Testis (tissue), 3 donors: ENCODE measurements around the gene MEIS2. TPM values are rescaled to one million over a fixed set of nuclear protein-coding genes. Genes with fewer than 3 reads are reported as not detected.

Source experiments
- DNase-seq: peaks from one replicate; pipeline ENCODE4 v3.0.0-alpha.2; 2019
- H3K27ac ChIP-seq, 2 donors: fragments of 200-600 bp; sonication (generic); one replicate each; pipeline ENCODE4 v1.5.1; 2019
- H3K27me3 ChIP-seq: fragments of 200-600 bp; sonication (generic); one replicate; pipeline ENCODE4 v1.5.1; 2019
- H3K36me3 ChIP-seq: fragments of 200-600 bp; sonication (generic); one replicate; pipeline ENCODE4 v1.5.1; 2017; ENCODE audit warnings: low read depth; ENCODE audit errors: missing control alignments
- H3K4me1 ChIP-seq: fragments of 200-600 bp; sonication (generic); one replicate; pipeline ENCODE4 v1.5.1; 2019
- H3K4me3 ChIP-seq, 2 donors: fragments of 200-600 bp; sonication (generic); one replicate each; pipeline ENCODE4 v1.5.1; 2017 to 2019
- H3K9me3 ChIP-seq: fragments of 200-600 bp; sonication (generic); one replicate; pipeline ENCODE4 v1.5.1; 2017
- POLR2A ChIP-seq: fragments of 450-650 bp; IDR thresholded peaks from one replicate; pipeline ENCODE4 v1.6.1; 2017; ENCODE audit warnings: antibody characterized with exemption, mild to moderate bottlenecking, moderate library complexity
- WGBS, 2 donors: methylation state at CpG; one replicate each; pipeline ENCODE4 v1.1.5; 2018; 5-methylcytosine and 5-hydroxymethylcytosine counted together
- intact Hi-C: fragments of 100-400 bp; cut with DNase I; formaldehyde crosslinking; loops from one replicate; pipeline ENCODE4 v1.15.1; 2023; ENCODE audit warnings: low total_unique reads
- polyA plus RNA-seq: library from polyadenylated mRNA; stranded (reverse); fragments of 350-450 nt; fragmentation: Illumina TruSeq; extraction: RNeasy Lipid Tissue Mini Kit (QIAGEN cat#74804); gene quantifications from one replicate; pipeline ENCODE4 v1.2.3, GENCODE V29; 2014; ENCODE audit warnings: low read depth, low replicate concordance; ENCODE audit not compliant: insufficient read depth
- total RNA-seq, 2 donors: library from RNA; depleted of rRNA; stranded (reverse); fragments of >200 nt; gene quantifications; one replicate each; pipeline ENCODE4 v1.2.3, GENCODE V29; 2016
- TF ChIP-seq, protein P1 (sequence below), 3 experiments: fragments of 450-650 bp in 2 of 3; fragments of 200-600 bp in 1 of 3; sonication (generic) in 1 of 3; IDR thresholded peaks; one replicate each; pipeline ENCODE4 v1.5.1; 2016 to 2019; ENCODE audit warnings: antibody characterized with exemption in 3 of 3, mild to moderate bottlenecking in 2 of 3, moderate library complexity in 1 of 3

The MEIS2 gene
- total and polyA plus RNA-seq, 3 donors from 2014 or later: 7.0 to 19.4 (median 15.7) TPM

DNA sequence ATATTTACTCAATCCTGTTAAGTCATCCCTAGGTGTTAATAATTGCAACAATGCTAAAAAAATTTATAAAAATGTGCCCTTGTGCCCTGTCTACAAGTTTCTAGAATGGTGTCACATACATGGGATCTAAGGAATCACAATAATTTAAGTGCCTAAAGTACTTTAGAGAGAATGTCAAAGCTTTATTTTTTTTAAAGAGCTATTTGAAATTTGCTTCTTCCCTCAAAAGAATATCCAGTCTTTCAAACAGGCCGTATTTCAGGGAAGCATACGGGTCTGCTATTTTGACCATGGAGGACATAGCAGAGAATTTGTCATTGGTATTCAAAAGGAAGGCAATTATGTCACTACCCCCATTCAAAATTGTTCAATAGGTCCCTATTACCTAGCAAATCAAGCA lies 29.7 kb downstream of the MEIS2 start:
- H3K36me3 ChIP-seq: no peaks in the 10 kb centered on the region
- H3K9me3 ChIP-seq: no peaks in the 10 kb centered on the region
- H3K27ac ChIP-seq: no peak overlapping the region
- intact Hi-C loops: no loop called here
- H3K4me3 ChIP-seq: no peak overlapping the region
- WGBS, 2 donors: 92 to 98% methylated on average over 2 of the region's 2 CpGs
- DNase-seq: no peak
- no peak for TF ChIP-seq POLR2A
- TF ChIP-seq, protein P1, sequence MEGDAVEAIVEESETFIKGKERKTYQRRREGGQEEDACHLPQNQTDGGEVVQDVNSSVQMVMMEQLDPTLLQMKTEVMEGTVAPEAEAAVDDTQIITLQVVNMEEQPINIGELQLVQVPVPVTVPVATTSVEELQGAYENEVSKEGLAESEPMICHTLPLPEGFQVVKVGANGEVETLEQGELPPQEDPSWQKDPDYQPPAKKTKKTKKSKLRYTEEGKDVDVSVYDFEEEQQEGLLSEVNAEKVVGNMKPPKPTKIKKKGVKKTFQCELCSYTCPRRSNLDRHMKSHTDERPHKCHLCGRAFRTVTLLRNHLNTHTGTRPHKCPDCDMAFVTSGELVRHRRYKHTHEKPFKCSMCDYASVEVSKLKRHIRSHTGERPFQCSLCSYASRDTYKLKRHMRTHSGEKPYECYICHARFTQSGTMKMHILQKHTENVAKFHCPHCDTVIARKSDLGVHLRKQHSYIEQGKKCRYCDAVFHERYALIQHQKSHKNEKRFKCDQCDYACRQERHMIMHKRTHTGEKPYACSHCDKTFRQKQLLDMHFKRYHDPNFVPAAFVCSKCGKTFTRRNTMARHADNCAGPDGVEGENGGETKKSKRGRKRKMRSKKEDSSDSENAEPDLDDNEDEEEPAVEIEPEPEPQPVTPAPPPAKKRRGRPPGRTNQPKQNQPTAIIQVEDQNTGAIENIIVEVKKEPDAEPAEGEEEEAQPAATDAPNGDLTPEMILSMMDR (IDR thresholded peaks at IDR 0.05): no peak
- no peaks in the 10 kb centered on the region for H3K27me3 ChIP-seq
- H3K4me1 ChIP-seq: no peaks in the 10 kb centered on the region

GRCh38 chr15:37061996-37062395 lies 38.4 kb downstream of the MEIS2 start:
- no peak overlapping the region for H3K27ac ChIP-seq
- no peak for TF ChIP-seq POLR2A
- TF ChIP-seq, protein P1 (IDR thresholded peaks at IDR 0.05): no peak
- 95 to 100% methylated on average over 1 of the region's 1 CpG for WGBS, 2 donors
- no peaks in the 10 kb centered on the region for H3K9me3 ChIP-seq
- DNase-seq: no peak
- intact Hi-C loops: no loop called here
- H3K4me1 ChIP-seq: no peaks in the 10 kb centered on the region
- H3K27me3 ChIP-seq: no peaks in the 10 kb centered on the region
- no peaks in the 10 kb centered on the region for H3K36me3 ChIP-seq
- H3K4me3 ChIP-seq: no peak overlapping the region

DNA sequence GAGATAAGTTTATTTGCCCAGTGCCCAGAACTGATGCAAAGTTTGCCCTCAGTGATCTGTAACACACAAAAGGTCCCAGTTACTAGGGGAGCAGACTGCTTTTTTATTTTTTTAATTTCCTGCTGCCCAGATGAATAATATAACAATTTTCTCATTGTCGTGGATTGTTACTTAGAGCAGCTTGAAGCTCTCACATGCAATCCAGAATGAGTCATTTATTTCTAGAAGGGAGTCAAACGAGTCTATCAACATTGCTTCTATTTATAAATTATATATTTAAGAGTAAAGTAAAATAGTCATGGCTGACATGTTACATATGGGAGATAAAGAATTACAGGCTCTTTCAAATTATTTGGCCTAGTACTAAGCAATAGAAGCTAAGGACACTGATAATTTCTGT lies 41.3 kb downstream of the MEIS2 start:
- Histone ChIP-seq H3K27ac (no peak overlapping the region), H3K36me3 (peaks cover 3% of the 10 kb centered on the region), H3K4me3 (no peak overlapping the region), H3K4me1 (no peaks in the 10 kb centered on the region), H3K27me3 (no peaks in the 10 kb centered on the region), H3K9me3 (no peaks in the 10 kb centered on the region)
- no peak for DNase-seq
- WGBS, 2 donors: 46 to 56% methylated on average over 2 of the region's 2 CpGs
- intact Hi-C loops: no loop called here
- TF ChIP-seq, protein P1 (IDR thresholded peaks at IDR 0.05): no peak
- no peak for TF ChIP-seq POLR2A

- no peaks in the 10 kb centered on the region for H3K27me3 ChIP-seq
- H3K4me1 ChIP-seq: no peaks in the 10 kb centered on the region
- 67 to 68% methylated on average over 6 of the region's 6 CpGs for WGBS, 2 donors
- H3K9me3 ChIP-seq: no peaks in the 10 kb centered on the region
- no peak overlapping the region for H3K27ac ChIP-seq
- intact Hi-C loops: no loop called here
- DNase-seq: no peak
- H3K4me3 ChIP-seq: no peak overlapping the region
- peaks cover 3% of the 10 kb centered on the region for H3K36me3 ChIP-seq
- no peak for TF ChIP-seq POLR2A
- TF ChIP-seq, protein P1 (IDR thresholded peaks at IDR 0.05): no peak
Measured at GRCh38 chr15:37058316-37058985, 41.9 kb downstream of the MEIS2 start.

GRCh38 chr15:37057831-37058230 lies 42.5 kb downstream of the MEIS2 start:
- DNase-seq: no peak
- TF ChIP-seq, protein P1 (IDR thresholded peaks at IDR 0.05): no peak
- TF ChIP-seq POLR2A: no peak
- peaks cover 3% of the 10 kb centered on the region for H3K36me3 ChIP-seq
- H3K4me3 ChIP-seq: no peak overlapping the region
- intact Hi-C loops: no loop called here
- no peaks in the 10 kb centered on the region for H3K9me3 ChIP-seq
- no peak overlapping the region for H3K27ac ChIP-seq
- no peaks in the 10 kb centered on the region for H3K4me1 ChIP-seq
- WGBS, 2 donors: 84 to 88% methylated on average over 9 of the region's 9 CpGs
- H3K27me3 ChIP-seq: no peaks in the 10 kb centered on the region
